Peyer's patch (tissue), 4 donors: ENCODE results near the gene NKX6-2. TPM values are rescaled to one million over a fixed set of nuclear protein-coding genes. Genes with fewer than 3 reads are reported as not detected.

ENCODE experiments used
- DNase-seq, 3 donors: peaks; one replicate each; pipeline ENCODE4 v3.0.0-alpha.2; 2017 to 2019
- H3K27ac ChIP-seq, 4 donors: fragments of 200-600 bp; sonication (generic); one replicate each; pipeline ENCODE4 v1.5.1; 2016 to 2019
- H3K27me3 ChIP-seq, 2 donors: fragments of 200-600 bp; sonication (generic); one replicate each; pipeline ENCODE4 v1.5.1; 2019
- H3K36me3 ChIP-seq, 3 donors: fragments of 200-600 bp; sonication (generic); one replicate each; pipeline ENCODE4 v1.5.1; 2016 to 2019
- H3K4me1 ChIP-seq, 4 donors: fragments of 200-600 bp; sonication (generic); one replicate each; pipeline ENCODE4 v1.5.1; 2016 to 2019
- H3K4me3 ChIP-seq, 4 donors: fragments of 200-600 bp; sonication (generic); 1 replicate in 3 of 4; 2 replicates in 1 of 4; pipeline ENCODE4 v1.5.1; 2016 to 2019; ENCODE audit warnings: mild to moderate bottlenecking in 1 of 4
- H3K9me3 ChIP-seq, 4 donors: fragments of 200-600 bp; sonication (generic); one replicate each; pipeline ENCODE4 v1.5.1; 2016 to 2019; ENCODE audit warnings: mild to moderate bottlenecking in 1 of 4
- POLR2A ChIP-seq, 2 donors: fragments of 450-650 bp; IDR thresholded peaks; one replicate each; pipeline ENCODE4 v1.5.1; 2017; ENCODE audit warnings: antibody characterized with exemption in 2 of 2, mild to moderate bottlenecking in 2 of 2, moderate library complexity in 2 of 2
- total RNA-seq, 4 donors: library from RNA; depleted of rRNA; stranded (reverse); fragments of >200 nt; gene quantifications; one replicate each; pipeline ENCODE4 v1.1.0, GENCODE V29; 2016
- TF ChIP-seq, protein P1 (sequence below), 6 experiments: fragments of 450-650 bp in 4 of 6; fragments of 200-600 bp in 2 of 6; sonication (generic) in 1 of 6; IDR thresholded peaks; one replicate each; pipeline ENCODE4 v1.5.1; 2017 to 2019; ENCODE audit warnings: antibody characterized with exemption in 6 of 6, mild to moderate bottlenecking in 3 of 6, moderate library complexity in 1 of 6

Gene NKX6-2
- total RNA-seq, 4 donors from 2014 or later: not detected

GRCh38 chr10:132737390-132738048 lies 48.4 kb downstream of the NKX6-2 start:
- no peak for DNase-seq
- Histone ChIP-seq H3K36me3 (peaks cover 0 to 9% (median 0%) of the 10 kb centered on the region in 3 donors), H3K27ac (no peak overlapping the region), H3K9me3 (no peaks in the 10 kb centered on the region), H3K27me3 (no peaks in the 10 kb centered on the region), H3K4me3 (no peak overlapping the region), H3K4me1 (no peaks in the 10 kb centered on the region)
- TF ChIP-seq POLR2A (IDR thresholded peaks at IDR 0.05): no peak
- TF ChIP-seq, protein P1, sequence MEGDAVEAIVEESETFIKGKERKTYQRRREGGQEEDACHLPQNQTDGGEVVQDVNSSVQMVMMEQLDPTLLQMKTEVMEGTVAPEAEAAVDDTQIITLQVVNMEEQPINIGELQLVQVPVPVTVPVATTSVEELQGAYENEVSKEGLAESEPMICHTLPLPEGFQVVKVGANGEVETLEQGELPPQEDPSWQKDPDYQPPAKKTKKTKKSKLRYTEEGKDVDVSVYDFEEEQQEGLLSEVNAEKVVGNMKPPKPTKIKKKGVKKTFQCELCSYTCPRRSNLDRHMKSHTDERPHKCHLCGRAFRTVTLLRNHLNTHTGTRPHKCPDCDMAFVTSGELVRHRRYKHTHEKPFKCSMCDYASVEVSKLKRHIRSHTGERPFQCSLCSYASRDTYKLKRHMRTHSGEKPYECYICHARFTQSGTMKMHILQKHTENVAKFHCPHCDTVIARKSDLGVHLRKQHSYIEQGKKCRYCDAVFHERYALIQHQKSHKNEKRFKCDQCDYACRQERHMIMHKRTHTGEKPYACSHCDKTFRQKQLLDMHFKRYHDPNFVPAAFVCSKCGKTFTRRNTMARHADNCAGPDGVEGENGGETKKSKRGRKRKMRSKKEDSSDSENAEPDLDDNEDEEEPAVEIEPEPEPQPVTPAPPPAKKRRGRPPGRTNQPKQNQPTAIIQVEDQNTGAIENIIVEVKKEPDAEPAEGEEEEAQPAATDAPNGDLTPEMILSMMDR (IDR thresholded peaks at IDR 0.05): no peak

- H3K9me3 ChIP-seq: no peaks in the 10 kb centered on the region
- H3K27me3 ChIP-seq: no peaks in the 10 kb centered on the region
- H3K4me1 ChIP-seq: no peaks in the 10 kb centered on the region
- no peak for TF ChIP-seq POLR2A (IDR thresholded peaks at IDR 0.05)
- TF ChIP-seq, protein P1 (IDR thresholded peaks at IDR 0.05): no peak
- no peak for DNase-seq
- H3K4me3 ChIP-seq: no peak overlapping the region
- H3K27ac ChIP-seq: no peak overlapping the region
- H3K36me3 ChIP-seq: peaks cover 0 to 9% (median 0%) of the 10 kb centered on the region in 3 donors
Measured at GRCh38 chr10:132735923-132736391, 50.0 kb downstream of the NKX6-2 start.

DNA sequence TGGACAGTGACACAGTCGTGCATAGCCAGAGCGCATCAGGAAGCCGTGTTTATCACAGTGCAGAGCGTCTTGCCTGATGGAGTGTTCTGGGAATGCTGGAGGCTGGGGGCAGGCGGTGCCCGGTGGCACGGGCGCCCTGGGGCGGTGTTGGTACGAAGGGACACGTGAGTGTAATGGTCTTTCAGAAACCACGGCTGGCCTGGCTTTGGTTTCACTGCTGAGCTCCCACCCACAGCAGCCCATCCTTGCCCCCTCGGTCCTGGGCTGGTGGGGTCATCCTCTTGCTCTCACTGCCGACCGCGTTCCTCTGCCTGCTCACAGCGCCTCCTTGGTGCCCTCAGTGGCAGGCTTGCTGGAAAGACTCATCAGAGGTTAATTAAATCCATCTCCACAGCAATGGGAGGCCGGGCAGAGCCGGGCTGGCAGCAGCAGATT lies 50.6 kb downstream of the NKX6-2 start:
- no peak overlapping the region for H3K27ac ChIP-seq
- H3K36me3 ChIP-seq: peaks cover 0 to 9% (median 0%) of the 10 kb centered on the region in 3 donors
- no peaks in the 10 kb centered on the region for H3K9me3 ChIP-seq
- no peaks in the 10 kb centered on the region for H3K27me3 ChIP-seq
- DNase-seq: no peak
- no peak overlapping the region for H3K4me3 ChIP-seq
- TF ChIP-seq, protein P1 (IDR thresholded peaks at IDR 0.05): no peak
- no peak for TF ChIP-seq POLR2A (IDR thresholded peaks at IDR 0.05)
- no peaks in the 10 kb centered on the region for H3K4me1 ChIP-seq

DNA sequence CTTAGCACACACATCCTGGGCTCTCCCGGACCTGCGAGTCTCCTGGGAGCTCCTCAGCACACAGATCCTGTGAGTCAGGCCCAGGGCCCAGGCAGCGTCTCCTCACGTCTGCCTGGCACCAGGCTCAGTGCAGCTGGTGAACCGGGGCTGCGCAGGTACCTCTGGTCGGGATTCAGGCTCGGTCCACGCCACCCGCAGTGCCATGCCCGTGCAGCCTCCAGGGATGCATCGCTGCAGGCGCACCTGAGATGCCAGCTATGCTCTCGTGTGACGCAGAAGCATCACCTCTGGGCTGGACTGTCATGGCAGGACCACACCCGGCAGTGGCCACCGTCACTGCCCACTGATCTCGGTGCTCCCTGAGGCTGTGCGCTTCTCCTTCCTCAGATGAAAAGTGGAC lies 52.0 kb downstream of the NKX6-2 start:
- Histone ChIP-seq H3K27me3 (no peaks in the 10 kb centered on the region), H3K4me3 (no peak overlapping the region), H3K9me3 (no peaks in the 10 kb centered on the region), H3K36me3 (peaks cover 0 to 17% (median 0%) of the 10 kb centered on the region in 3 donors), H3K4me1 (no peaks in the 10 kb centered on the region), H3K27ac (no peak overlapping the region)
- no peak for TF ChIP-seq POLR2A (IDR thresholded peaks at IDR 0.05)
- TF ChIP-seq, protein P1 (IDR thresholded peaks at IDR 0.05): no peak
- no peak for DNase-seq

Other genes starting within 250 kb of the NKX6-2 start
- 10 to 100 TPM; 33.8 to 76.4 (median 38.1) TPM for gene INPP5A, start 248.4 kb downstream of the NKX6-2 start, total RNA-seq
- gene CFAP46, start 156.4 kb upstream of the NKX6-2 start, total RNA-seq: not detected